Glutamatergic neuron (in vitro differentiated cells): Measurements from ENCODE around the gene TMEM266. TPM values are rescaled to one million over a fixed set of nuclear protein-coding genes. Genes with fewer than 3 reads are reported as not detected.
A peak's percentile ranks its signal among the peaks of the same experiment; 100 is the strongest.

Experiments
- DNase-seq: peaks from one replicate; pipeline ENCODE4 v3.0.0; 2022
- H3K27ac Mint-ChIP-seq: one replicate; pipeline ENCODE4 v1.8.0; 2020; ENCODE audit warnings: mild to moderate bottlenecking, mixed read lengths, inconsistent platforms; ENCODE audit not compliant: unreplicated experiment
- H3K27me3 Mint-ChIP-seq: one replicate; pipeline ENCODE4 v1.8.0; 2020; ENCODE audit warnings: mild to moderate bottlenecking, moderate library complexity, mixed read lengths, inconsistent platforms; ENCODE audit not compliant: unreplicated experiment
- H3K36me3 Mint-ChIP-seq: one replicate; pipeline ENCODE4 v1.8.0; 2020; ENCODE audit warnings: mild to moderate bottlenecking, mixed read lengths, inconsistent platforms; ENCODE audit not compliant: unreplicated experiment
- H3K4me1 Mint-ChIP-seq: one replicate; pipeline ENCODE4 v1.8.0; 2020; ENCODE audit warnings: mild to moderate bottlenecking, low read depth, mixed read lengths, inconsistent platforms; ENCODE audit not compliant: unreplicated experiment
- H3K4me3 Mint-ChIP-seq: one replicate; pipeline ENCODE4 v1.8.0; 2020; ENCODE audit warnings: mild to moderate bottlenecking, mixed read lengths, inconsistent platforms; ENCODE audit not compliant: unreplicated experiment
- H3K9me3 Mint-ChIP-seq: one replicate; pipeline ENCODE4 v1.8.0; 2020; ENCODE audit warnings: mild to moderate bottlenecking, moderate library complexity, mixed read lengths, inconsistent platforms; ENCODE audit not compliant: unreplicated experiment
- CTCF ChIP-seq: fragments of 200-600 bp; sonication (generic); IDR thresholded peaks from one replicate; pipeline ENCODE4 v1.5.0; 2021; ENCODE audit not compliant: partially characterized antibody, unreplicated experiment
- total RNA-seq: library from RNA; stranded (reverse); fragmentation: NEBNext Ultra II Directional; extraction: Animal tissue kit (Norgen Biotek cat#: 25700); gene quantifications from one replicate; pipeline ENCODE4 v1.2.1, GENCODE V29; 2021; ENCODE audit not compliant: unreplicated experiment

TMEM266 gene
- total RNA-seq, 1 donor from 2014 or later = 1.3 TPM

GRCh38 chr15:76236350-76236749, 176.6 kb downstream of the TMEM266 start:
- no peak for TF ChIP-seq CTCF
- Mint-ChIP-seq H3K9me3 (no peaks in the 10 kb centered on the region), H3K27ac (no peak overlapping the region), H3K4me1 (peaks cover 11% of the 10 kb centered on the region), H3K36me3 (no peaks in the 10 kb centered on the region), H3K4me3 (no peak overlapping the region), H3K27me3 (no peaks in the 10 kb centered on the region)
- DNase-seq = no peak

GRCh38 chr15:76239786-76240185, 180.0 kb downstream of the TMEM266 start:
- TF ChIP-seq CTCF = no peak
- no peaks in the 10 kb centered on the region for H3K36me3 Mint-ChIP-seq
- peaks cover 11% of the 10 kb centered on the region for H3K4me1 Mint-ChIP-seq
- DNase-seq = no peak
- H3K9me3 Mint-ChIP-seq = no peaks in the 10 kb centered on the region
- H3K4me3 Mint-ChIP-seq = no peak overlapping the region
- H3K27me3 Mint-ChIP-seq = no peaks in the 10 kb centered on the region
- peak overlapping the region; percentile 48 for H3K27ac Mint-ChIP-seq

- Mint-ChIP-seq H3K36me3 (no peaks in the 10 kb centered on the region), H3K27me3 (no peaks in the 10 kb centered on the region), H3K4me3 (peak overlapping the region; percentile 41), H3K4me1 (peaks cover 13% of the 10 kb centered on the region), H3K9me3 (no peaks in the 10 kb centered on the region), H3K27ac (peak overlapping the region; percentile 65)
- TF ChIP-seq CTCF = no peak
- DNase-seq = no peak
These were observed 185.4 kb downstream of the TMEM266 start for GRCh38 chr15:76245072-76245610.

- H3K36me3 Mint-ChIP-seq = no peaks in the 10 kb centered on the region
- no peaks in the 10 kb centered on the region for H3K27me3 Mint-ChIP-seq
- no peak for DNase-seq
- H3K27ac Mint-ChIP-seq = no peak overlapping the region
- H3K4me3 Mint-ChIP-seq = no peak overlapping the region
- peaks cover 17% of the 10 kb centered on the region for H3K4me1 Mint-ChIP-seq
- TF ChIP-seq CTCF = no peak
- no peaks in the 10 kb centered on the region for H3K9me3 Mint-ChIP-seq
These were observed 191.9 kb downstream of the TMEM266 start for GRCh38 chr15:76251717-76252116.

- TF ChIP-seq CTCF = no peak
- H3K4me3 Mint-ChIP-seq = no peak overlapping the region
- no peaks in the 10 kb centered on the region for H3K27me3 Mint-ChIP-seq
- DNase-seq = no peak
- no peaks in the 10 kb centered on the region for H3K36me3 Mint-ChIP-seq
- H3K9me3 Mint-ChIP-seq = no peaks in the 10 kb centered on the region
- no peak overlapping the region for H3K27ac Mint-ChIP-seq
- peaks cover 17% of the 10 kb centered on the region for H3K4me1 Mint-ChIP-seq
These were observed 192.5 kb downstream of the TMEM266 start for GRCh38 chr15:76252249-76252648.
